GM21390 (cell line): ENCODE results near the gene YAP1.
"Not testable (repeated sequence)": the region's sequence is repeated elsewhere in the genome, so short reads cannot be mapped to it uniquely, and the experiment has no call there.

Experiments used
- ATAC-seq: cut with Tn5 transposase; IDR thresholded peaks from one replicate; pipeline ENCODE4 v1.9.1; 2021; ENCODE audit not compliant: unreplicated experiment

Gene YAP1

DNA sequence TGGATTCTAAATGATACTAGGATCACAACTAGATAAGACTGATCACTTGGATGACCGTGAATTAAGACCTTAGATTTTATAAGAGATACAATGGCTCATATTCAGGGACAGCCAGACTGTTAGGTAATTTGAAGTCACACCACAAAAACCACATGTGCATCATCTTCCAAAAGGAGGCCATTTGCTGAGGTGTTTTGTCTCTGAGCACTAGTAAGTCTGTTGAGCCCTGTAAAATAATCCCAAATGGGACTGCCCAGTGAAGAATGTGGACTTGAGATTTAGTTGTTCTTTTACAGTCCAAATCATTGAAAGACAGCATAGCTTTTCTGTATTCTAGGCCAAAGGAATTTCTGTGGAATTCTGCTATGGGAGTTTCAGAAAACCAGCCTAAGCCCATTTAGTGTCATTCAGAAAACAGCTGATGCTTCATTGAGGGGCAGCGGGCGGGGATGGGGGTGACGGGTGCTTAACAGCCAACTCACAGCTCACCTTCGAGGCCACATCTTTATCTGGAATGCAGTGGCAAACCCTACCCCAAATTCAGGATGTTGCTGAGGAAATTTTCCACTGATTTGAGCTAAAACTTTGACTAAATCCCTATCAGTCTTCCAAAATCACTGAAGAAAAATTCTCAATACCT lies 127.0 kb downstream of the YAP1 start:
- no peak for ATAC-seq

DNA sequence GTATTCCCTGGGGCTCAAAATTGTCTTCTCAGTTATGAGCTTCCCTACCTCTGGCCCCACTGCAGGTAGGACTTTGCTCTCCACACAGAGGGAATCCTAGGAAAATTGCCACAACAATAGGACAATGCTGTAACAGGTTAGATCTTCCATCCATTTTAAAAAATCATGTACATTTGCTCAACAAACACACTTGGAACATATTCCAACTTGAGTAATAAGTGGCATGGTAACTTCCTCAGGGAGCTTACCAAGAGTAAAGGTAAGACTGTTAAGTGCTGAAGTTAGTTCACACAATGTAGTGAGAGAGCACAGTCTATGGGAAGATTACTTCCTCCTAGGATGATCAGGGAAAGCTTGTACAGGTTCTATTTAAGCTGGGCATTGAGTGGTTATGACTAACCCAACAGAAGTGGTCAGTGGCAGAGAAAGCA lies 128.2 kb downstream of the YAP1 start:
- no peak for ATAC-seq

DNA sequence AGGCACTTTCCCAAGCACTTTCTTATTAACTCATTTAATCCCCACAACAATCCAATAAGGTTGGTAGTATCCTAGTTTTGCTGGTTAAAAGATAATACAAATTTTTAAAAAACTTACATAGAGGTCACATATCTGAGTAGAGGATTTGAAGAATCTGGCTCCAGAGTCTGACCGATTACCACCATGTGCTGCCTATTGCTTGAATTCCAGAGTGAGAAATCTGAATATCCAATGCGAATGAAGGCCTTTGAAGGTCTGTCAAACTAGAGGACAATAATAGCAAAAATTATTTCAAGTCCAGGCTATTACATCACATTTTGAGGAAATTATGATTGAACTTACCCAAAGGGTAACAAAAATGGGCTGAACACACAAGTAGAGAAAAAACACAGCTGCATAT lies 129.2 kb downstream of the YAP1 start:
- no peak for ATAC-seq

DNA sequence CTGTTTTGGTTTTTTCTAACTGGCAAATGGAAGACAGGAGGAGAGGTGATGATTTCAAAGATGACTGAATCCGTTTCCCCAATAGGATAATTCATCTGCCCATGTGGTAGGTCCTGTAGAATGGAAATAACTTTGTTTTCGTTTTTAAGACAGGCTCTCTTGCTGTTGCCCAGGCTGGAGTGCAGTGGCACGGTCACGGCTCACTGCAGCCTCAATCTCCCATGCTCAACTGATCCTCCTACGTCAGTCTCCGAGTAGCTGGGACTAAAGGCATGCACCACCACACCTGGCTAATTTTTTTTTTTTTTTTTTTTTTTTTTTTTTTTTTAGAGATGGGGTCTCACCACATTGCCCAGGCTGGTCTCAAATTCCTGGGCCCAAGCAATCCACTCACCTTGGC lies 129.7 kb downstream of the YAP1 start:
- no peak for ATAC-seq

DNA sequence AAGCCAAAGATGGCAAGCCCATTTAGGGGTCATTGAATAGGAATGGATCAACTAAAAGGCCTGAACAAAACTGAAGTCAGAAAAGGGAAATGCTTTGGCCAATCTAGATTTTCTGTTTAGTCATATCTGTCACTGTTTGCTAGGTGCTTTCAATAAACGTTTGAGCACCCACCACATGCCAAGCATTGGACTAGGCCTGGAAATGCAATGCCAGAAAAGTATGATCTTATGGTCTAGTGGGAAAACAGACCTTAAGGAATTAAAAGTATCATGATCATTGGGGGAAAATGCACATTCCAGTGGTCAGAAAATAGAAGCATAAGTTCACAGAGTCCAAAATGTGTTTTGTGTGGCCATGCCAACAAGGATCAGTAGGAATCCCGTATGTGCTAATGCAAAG lies 130.3 kb downstream of the YAP1 start:
- peak; percentile 54 for ATAC-seq

DNA sequence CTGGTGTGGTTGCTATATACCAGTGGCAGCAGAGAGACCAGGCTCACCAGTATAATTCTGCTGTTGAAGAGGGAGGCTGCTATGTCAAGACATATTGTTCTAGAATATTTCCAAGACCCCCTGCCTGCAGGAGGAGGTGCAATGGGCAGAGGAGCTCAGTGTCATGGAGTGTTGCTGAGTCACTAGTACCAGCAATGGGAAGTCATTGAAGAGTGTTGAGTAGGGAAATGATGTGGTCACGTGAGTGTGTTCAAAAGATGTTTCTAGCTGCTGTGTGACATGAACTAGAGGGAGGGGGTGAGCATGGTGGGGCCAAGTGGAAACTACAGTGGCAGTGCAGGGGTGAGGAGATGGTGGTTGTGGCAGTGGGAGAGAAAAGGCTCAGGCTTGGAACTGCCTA lies 130.8 kb downstream of the YAP1 start:
- ATAC-seq: no peak

DNA sequence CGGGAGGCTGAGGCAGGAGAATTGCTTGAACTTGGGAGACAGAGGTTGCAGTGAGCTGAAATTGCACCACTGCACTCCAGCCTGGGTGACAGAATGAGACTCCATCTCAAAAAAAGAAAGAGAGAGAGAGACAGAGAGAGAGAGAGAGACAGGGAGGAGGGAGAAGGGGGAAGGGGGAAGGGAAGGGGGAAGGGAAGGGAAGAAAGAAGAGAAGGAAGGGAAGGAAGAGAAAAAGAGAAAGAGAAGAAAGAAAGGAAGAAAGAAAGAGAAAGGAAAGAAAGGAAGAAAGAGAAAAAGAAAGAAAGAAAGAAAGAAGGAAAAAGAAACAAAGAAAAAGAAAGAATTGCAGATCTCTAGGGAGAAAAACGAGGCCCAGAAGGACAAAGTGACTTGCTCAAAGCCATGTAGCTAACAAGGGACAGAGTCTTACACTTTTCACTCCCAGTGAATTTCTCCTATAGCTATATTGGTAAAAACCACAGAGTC lies 133.2 kb downstream of the YAP1 start:
- ATAC-seq: no peak

DNA sequence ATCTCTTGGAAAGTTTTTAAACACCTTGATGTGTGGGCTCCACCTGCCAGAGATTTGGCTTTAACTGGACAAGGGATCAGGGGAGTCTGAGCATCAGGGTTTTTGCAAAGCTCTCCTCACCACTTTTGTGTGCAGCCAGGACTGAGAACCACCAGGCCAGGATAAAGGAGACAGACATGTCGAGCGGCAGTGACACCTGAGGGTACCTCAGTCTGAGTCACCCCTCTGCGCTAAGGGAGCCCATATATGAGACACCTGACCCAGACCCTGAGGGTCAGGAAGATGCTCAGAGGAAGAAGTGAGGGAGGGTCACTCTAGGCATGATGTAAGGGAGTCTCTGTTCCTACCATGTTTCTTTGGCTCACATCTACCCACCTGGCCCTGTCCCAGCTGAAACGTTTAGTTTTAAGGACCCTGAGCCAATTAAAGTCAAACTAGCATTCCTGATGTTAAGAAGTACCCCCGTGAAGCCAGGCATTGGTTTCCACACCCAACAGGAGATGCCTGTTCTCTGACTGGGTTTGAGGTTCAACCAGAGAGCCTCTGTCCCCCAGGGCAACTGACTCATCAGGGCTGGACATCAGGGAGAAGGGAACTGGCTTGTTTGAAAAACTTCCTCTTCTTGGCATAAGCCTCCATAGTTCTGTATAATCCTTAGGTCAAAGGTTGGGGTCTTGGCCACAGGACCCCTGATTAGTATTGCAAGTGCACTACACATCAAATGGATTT lies 134.6 kb downstream of the YAP1 start:
- no peak for ATAC-seq

DNA sequence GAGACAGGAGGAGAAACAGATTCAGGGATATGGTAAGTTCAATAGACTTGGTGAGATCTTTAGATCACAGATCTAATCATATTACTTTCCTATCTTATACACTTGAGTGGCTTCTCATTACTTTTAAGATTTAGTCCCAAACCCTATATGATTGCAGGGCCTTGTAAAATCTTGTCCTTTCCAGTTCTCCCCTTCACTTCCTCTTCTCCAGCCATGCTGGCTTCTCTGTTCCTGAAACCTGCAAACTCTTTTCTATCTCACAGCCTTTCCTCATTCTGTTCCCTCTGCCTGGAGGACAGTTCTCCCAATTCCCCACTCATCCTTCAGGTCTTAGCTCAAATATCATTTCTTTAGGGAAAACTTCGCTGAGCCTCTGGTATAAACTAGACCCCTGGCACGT lies 141.2 kb downstream of the YAP1 start:
- no peak for ATAC-seq

DNA sequence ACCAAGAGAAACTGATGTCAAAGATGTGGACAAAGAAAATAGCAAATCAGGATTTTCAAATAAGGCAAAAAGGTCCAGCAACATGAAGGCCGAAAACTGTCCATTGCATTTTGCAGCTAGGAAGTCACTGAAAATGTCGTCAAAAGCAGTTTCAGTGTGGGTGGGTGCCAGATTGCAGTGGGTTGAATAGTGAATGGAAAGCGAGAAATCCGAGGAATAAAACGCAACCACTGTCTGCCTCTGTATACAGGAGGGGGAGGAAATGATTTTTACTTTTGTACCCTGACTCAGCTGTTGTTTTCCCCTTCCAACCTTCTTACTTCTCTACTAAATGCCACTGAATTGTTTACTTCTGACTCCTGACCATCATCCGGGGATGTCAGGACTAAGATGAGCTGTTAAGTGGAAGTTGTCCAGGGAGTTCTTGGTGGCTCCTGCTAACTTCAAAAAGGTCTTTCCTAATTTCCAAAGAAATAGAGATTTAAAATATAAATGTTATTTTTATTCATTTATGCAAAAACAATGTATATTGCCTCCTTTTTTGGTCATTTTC lies 142.2 kb downstream of the YAP1 start:
- no peak for ATAC-seq

DNA sequence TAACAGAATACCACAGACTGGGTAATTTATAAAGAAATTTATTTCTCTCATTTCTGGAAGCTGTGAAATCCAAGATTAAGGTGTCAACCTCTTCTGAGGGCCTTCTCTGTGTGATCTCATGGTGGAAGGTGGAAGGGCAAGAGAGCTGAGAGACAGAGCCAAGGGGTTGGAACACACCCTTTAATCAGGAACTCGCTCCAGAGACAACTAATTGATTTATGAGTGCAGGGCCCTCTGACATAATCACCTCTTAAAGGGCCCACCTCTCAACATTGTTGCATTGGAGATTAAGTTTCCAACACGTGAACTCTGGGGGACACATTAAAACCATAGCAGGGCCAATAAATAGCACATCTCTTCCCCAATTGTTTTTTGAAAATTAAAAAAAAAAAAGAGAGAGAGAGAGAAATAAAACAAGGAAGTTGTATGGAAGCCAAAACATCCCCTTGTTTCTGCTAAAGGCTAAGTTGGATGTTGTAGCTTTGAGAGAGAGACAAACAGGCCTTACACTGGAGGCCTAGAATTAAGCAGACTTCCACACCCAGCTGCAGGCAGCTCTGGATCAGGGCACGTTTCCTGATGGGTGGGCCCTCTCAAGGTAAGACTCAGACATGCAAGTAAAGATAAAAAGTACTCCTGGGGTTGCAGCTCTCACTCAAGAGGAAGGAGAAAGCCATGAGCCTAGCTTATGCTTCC lies 142.9 kb downstream of the YAP1 start:
- no peak for ATAC-seq

DNA sequence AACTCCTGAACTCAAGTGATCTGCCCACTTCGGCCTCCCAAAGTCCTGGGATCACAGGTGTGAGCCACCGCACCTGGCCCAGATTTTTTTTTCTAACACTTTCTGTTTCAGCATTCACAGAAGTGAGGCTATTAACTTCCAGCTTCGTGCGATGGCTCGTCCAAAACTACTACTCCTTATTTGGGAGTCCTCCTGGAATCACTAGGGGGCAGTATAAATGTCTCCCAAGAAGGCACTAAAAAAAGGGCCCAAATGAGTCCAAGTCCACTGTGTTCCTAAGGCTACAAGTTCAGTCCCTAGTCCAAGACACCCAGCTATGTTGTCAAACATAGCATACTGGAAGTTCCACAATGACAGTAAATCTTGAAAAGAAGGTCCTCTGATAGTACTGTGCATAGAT lies 143.8 kb downstream of the YAP1 start:
- ATAC-seq: no peak

DNA sequence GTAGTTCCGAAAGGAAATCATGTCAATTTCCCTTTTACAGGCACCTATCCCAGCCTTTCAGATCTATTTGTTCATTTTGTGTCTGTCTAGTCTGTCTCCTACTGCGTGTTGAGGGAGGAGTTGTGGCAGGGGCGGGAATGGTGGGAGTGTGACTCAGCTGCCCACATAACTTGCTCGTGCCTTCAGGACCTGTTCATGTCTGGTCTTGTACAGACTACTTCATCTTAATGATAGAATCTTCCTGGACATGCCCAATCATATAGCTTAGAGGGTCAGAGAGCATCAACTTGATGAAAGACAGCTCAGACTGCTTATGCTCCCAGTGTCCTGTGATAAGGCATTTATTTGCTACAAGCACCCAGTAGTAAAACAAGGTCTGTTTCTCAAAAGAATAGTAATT lies 146.0 kb downstream of the YAP1 start:
- ATAC-seq: no peak

DNA sequence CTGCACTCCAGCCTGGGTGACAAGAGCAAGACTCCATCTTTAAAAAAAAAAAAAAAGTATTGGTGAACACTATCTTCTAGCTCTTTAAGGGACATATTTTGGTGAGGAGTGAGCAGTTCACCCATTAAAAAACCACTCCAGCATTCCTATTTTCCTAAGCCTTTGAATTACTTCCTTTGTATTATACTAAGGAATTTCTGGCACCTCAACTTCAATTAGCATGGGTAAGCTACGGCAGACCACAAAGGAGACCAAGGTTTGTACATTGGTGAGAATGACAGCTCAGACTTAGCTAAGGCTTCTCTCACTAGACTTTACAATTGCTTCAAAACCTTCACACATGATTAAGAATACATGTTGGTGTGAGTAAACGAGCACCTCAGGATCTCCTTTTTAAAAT lies 150.0 kb downstream of the YAP1 start:
- ATAC-seq: no peak

DNA sequence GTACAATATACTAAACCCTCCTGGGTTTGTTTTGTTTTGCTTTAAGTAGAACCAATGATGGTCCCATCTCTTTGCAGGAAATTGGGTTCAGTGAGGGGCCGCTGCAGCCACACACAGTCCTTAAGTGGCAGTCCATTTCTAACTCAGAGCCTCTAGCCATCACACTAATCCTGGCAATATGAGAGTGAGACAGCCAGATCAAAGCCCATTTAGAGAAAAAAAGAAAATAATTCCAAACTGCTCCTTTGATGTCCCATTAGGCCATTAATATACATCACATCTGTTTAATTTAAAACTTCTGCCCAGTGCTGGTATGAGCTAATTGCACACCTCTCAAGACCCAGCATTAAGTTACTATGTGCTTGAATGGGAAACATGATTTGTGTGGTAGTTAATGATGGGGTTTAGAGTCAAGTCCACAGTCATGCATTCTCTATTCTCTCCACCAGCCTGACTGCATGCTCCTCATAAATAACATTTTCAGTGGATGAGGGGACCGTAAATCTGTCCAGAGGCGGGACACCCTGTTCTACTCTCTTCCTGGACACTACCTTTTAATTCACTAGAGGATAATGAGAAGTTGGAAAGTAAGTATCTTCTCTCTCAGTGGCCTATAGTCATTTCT lies 153.2 kb downstream of the YAP1 start:
- no peak for ATAC-seq

DNA sequence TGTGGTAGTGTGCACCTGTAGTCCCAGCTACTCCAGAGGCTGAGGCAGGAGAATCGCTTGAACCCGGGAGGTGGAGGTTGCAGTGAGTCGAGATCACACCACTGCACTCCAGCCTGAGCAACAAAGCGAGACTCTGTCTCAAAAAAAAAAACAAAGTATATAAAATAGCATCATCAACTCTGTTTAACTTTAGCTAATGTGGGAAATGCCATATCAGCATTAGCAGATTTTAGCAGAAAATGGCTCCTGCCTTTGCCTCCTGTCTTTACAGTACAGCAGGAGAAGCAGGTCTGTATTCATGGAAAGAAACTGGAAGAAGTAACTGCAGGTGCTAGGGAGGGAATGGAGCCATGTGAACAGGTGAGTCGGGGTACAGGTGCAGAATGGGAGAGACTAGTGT lies 154.5 kb downstream of the YAP1 start:
- not testable (repeated sequence) for ATAC-seq

DNA sequence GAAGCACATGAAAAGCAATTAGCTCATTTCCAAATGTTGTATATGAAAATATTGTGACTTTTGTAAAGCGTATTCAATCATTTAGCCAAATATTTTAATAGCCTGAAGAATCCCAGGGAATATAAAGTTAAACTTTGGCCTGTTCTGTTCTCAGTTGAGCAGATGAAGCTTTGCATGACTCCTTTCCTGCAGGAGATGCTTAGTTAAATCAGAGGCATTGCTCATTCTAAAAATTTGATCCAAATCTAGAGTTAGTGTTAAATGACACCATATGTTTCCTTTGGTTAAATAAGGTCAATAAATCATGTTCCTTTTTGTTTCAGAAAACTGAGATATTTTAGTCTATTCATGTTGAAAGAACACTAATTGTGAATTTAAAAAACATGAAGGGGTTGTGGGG lies 155.9 kb downstream of the YAP1 start:
- no peak for ATAC-seq

DNA sequence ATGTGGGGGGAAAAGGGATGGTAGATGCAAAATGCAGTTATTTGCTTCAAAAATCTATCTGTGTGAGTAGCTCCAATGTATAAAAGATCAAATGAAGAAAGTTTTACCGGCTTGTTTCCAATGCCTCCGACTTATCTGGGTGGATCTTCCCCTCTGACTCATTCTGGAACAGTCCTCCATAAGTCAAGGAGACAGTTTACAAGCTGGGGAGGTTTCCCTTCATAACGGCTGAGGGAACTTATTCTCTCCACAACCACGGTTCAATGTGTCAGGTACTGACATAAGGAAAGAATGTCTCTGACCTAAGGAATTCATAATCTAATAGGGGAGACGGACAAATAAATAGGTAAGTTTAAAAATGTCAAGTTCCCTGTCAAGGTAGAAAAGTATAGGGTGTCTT lies 157.4 kb downstream of the YAP1 start:
- no peak for ATAC-seq

DNA sequence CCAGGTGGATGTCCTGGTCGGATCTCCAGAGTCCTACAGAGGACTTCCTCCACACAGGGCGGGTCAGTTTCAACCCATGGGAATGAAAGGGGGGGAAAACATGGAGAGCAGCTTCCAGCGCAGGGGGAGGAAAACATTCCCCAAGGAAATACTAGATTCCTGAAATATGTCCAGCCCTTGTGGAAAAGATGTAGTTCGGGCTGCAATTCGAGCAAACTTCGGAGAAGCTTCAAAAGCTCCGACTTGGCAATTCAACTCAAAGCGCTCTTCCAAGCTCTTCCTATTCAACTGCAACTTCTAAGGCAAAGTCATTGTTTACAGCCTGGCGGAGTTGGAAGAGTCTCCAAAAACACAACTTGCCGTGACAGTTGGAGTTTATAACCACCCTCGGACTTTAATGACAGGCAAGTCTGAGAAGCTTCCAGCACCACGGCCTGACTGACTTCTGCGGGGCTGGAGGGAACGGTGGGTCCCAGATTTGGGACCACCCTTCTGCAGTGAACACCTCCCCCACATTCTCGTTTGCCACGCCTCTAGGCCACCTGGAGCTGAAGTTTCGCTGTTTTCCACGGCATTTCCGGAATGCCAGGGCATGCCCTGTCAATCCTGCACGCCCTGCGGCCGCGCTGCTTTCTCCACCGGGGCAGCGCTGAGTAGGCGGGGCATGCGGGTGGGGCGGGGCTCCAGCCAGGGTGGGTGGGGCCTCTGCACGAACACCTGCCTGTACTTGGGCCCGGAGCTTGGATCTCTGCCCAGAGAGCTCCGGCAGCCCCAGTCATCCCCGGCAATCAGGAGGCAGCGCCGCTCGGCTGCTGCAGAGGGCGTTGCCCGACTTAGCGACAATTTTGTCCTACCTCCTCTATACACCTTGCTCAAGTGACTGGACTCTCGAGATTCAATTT lies 158.1 kb downstream of the YAP1 start:
- ATAC-seq: peak; percentile 96

DNA sequence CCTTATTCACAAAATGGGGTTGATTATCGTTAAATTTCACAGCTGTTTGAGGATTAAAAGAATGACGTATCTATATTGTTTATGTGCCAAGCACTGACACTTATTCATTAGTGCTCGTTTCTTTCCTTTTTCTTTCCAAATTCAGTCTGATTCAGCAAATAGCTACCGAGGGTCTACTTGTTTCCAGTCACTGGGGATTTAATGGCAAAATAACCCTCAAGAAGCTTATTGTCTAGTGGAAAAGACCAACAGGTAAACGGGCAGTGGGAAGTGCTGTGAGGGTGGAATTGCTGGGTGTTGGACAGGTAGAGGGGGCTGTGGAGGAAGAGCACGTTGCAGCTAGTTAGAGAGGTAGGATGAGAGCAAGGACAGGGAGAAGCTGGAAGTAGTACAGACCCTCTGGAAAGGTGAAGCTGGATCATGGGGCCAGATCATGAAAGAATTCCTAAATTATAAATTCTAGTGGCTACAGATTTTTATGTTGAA lies 158.8 kb downstream of the YAP1 start:
- ATAC-seq: no peak
